GM18909 (cell line): ENCODE measurements around the gene CCDC160.
A peak's percentile ranks its signal among the peaks of the same experiment; 100 is the strongest.
"Not testable (repeated sequence)": the region's sequence is repeated elsewhere in the genome, so short reads cannot be mapped to it uniquely, and the experiment has no call there.

Source experiments
- ATAC-seq: cut with Tn5 transposase; IDR thresholded peaks from one replicate; pipeline ENCODE4 v1.9.1; 2021; ENCODE audit warnings: mild to moderate bottlenecking; ENCODE audit not compliant: unreplicated experiment, poor library complexity

Gene CCDC160

GRCh38 chrX:134236626-134237614, at the start of gene CCDC160:
CCDC160 (plus strand) TSS chrX:134237182; CDS start chrX:134244801, 7,619 bp downstream.
- ATAC-seq: peak; percentile 80

GRCh38 chrX:134191281-134191680, 45.7 kb upstream of the CCDC160 start:
- no peak for ATAC-seq

GRCh38 chrX:134194915-134195314, 42.1 kb upstream of the CCDC160 start:
- no peak for ATAC-seq

DNA sequence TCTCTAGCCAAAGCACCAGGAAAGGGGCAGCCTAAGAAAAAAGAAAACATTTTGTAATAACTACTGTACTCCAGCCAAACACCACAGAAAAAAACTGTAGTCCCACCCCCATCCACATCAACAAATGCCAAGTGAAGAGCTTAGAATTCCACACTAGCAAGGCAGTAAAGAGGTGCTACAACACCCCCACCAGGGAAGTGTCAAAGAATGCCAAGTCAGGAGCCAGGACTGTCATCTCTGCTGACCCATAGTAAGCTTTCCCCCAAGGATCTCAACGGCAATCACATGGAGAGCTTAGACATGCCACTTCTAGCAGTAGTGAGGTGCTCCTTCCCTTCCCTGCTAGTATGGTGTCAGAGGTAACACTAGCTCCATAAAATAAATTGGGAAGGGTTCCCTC, 34.4 kb upstream of the CCDC160 start:
- ATAC-seq: no peak

- ATAC-seq: no peak
Measured at GRCh38 chrX:134206221-134206620, 30.8 kb upstream of the CCDC160 start.

DNA sequence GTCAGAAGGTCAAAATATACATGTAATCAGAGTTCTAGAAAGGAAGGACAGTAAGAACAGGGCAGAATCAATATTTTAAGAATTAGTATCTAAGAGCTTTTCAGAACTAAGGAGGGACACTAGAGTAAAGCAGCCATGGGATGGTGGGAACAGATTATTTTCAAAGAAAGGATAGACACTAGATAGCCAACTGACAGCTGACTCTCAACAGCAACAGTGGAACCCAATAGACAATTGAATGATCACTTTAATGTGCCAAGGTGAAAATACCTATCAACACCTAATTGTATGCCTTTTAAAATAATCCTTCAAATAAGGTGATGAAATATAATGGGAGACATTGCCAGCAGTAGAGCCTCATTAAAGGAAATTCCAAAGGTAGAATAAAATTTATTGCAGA, 26.5 kb upstream of the CCDC160 start:
- no peak for ATAC-seq

DNA sequence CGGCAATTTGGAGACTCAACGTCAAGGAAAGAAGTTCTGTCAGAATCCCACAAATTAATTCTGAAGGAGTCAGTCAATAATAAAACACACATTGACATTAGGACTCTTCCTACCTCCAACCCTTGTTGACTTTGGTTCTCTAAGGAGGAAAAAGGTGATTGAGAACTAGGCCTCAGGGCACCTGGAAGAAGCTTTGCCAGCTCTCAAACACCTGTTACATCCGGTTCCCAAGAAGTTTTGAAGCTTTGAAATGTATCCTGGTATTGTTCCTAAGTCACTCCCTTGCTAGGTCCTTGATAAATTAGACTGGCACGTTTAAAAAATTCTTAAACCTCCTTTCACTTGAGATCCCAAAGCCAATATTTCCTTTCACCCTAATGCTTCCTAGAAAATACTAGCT, 1.7 kb upstream of the CCDC160 start:
- no peak for ATAC-seq

- not testable (repeated sequence) for ATAC-seq
Measured at GRCh38 chrX:134238144-134238543, 1.2 kb downstream of the CCDC160 start.

DNA sequence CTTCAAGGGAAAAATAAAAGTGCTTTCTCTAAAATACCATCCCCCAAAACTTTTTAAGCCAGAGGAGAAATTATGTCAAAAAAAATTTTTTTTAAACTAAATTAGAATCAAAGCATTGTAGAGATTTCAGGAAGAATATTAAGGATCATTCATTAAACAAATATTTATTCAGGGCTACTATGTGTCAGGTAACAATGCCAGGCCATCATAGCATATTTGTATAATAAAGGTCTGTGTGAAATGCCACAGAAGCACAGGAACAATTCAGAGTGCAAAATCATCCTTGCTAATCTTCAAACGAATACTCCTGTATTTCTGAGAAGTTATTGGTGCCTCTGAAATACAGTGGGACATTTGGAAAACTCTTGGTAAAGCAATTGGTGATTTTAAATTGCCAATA, 2.0 kb downstream of the CCDC160 start:
- ATAC-seq: no peak

GRCh38 chrX:134240209-134240608, 3.2 kb downstream of the CCDC160 start:
- ATAC-seq: no peak

- no peak for ATAC-seq
Measured at GRCh38 chrX:134241960-134242619, 5.1 kb downstream of the CCDC160 start.

GRCh38 chrX:134244043-134244442, 7.1 kb downstream of the CCDC160 start:
- no peak for ATAC-seq

- no peak for ATAC-seq
Measured at GRCh38 chrX:134246282-134246681, 9.3 kb downstream of the CCDC160 start.

GRCh38 chrX:134247492-134247891, 10.5 kb downstream of the CCDC160 start:
- no peak for ATAC-seq

GRCh38 chrX:134249241-134249640, 12.3 kb downstream of the CCDC160 start:
- no peak for ATAC-seq

- ATAC-seq: no peak
Measured at GRCh38 chrX:134251241-134251640, 14.3 kb downstream of the CCDC160 start.

DNA sequence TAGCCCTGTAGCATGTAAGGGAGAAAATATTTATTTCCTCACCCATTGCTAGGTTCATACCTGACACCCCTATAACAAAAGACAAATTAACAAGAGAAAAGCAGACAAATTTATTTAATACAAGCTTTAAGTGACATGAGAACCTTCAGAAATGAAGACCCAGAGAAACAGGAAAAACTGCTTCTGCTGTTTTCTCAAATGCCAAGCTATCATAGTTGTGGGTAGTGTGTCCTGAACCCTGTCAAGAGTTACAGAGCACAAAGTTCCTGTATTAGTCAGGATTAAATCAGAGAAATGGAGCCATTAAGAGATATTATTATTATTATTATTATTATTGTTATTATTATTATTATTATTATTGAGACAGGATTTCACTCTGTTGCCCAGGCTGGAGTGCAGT, 17.5 kb downstream of the CCDC160 start:
- no peak for ATAC-seq

DNA sequence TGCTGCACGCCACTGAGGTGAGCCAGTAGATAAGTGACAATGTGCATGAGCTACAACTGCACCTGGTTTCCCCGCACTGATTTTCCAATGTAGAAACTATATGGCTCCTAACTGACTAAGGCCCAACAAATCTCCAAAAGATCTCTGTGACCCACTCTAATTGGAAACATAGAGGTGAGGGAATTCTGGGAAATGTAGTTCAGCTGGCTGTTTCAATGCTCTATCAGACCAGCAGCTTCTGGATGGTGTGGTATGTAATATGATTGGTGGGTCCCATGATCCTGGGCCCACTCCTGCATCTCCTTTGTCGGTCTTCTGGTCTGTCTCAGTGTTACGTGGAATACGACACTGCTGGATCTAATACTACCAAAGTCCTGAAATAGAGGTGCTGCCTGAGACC, 18.6 kb downstream of the CCDC160 start:
- no peak for ATAC-seq

DNA sequence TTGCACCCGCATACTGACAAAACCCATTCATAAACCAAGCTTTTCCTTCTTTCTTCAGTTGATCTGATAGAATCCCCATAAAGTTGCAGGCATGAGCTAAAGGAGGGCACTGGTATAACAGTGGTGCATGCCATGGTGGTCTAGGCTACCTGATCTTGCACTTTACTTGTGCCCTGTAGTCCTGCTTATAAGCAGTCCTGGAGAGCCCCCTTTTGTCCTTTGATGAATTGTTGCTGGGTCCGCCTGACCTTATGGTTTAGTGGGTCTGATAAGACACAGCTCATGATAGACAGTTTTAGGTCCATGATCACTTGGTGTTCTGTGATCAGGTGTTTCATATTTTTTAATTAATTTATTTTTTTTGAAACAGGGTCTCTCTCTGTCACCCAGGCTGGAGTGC, 19.7 kb downstream of the CCDC160 start:
- no peak for ATAC-seq

GRCh38 chrX:134258202-134258601, 21.2 kb downstream of the CCDC160 start:
- no peak for ATAC-seq

- ATAC-seq: not testable (repeated sequence)
Measured at GRCh38 chrX:134285934-134286333, 49.0 kb downstream of the CCDC160 start.
